Parathyroid adenoma (tissue), 2 donors: ENCODE measurements around the gene BARHL2.

Experiments used
- H2AFZ ChIP-seq: fragments of 300-600 bp; sonication (generic); one replicate; pipeline ENCODE4 v1.7.0; 2017; ENCODE audit warnings: antibody characterized with exemption, mild to moderate bottlenecking
- H3K27ac ChIP-seq: fragments of 300-600 bp; sonication (generic); one replicate; pipeline ENCODE4 v1.7.0; 2017
- H3K27me3 ChIP-seq: fragments of 300-600 bp; sonication (generic); one replicate; pipeline ENCODE4 v1.7.0; 2017; ENCODE audit warnings: low read length; ENCODE audit not compliant: control insufficient read depth, insufficient read depth
- H3K36me3 ChIP-seq: fragments of 300-600 bp; sonication (generic); one replicate; pipeline ENCODE4 v1.7.0; 2017; ENCODE audit warnings: low read length; ENCODE audit not compliant: control insufficient read depth, insufficient read depth
- H3K4me1 ChIP-seq: fragments of 300-600 bp; sonication (generic); one replicate; pipeline ENCODE4 v1.7.0; 2017; ENCODE audit warnings: control low read depth
- H3K4me2 ChIP-seq: fragments of 300-600 bp; sonication (generic); one replicate; pipeline ENCODE4 v1.7.0; 2017; ENCODE audit warnings: low read length
- H3K4me3 ChIP-seq: fragments of 300-600 bp; sonication (generic); one replicate; pipeline ENCODE4 v1.7.0; 2017; ENCODE audit warnings: low read depth, low read length
- H3K79me2 ChIP-seq: fragments of 300-600 bp; sonication (generic); one replicate; pipeline ENCODE4 v1.7.0; 2017; ENCODE audit warnings: control low read depth
- H3K9ac ChIP-seq: fragments of 300-600 bp; sonication (generic); one replicate; pipeline ENCODE4 v1.7.0; 2017; ENCODE audit warnings: mild to moderate bottlenecking
- H3K9me3 ChIP-seq: fragments of 300-600 bp; sonication (generic); one replicate; pipeline ENCODE4 v1.7.0; 2017; ENCODE audit warnings: low read length; ENCODE audit not compliant: control insufficient read depth
- TF ChIP-seq, protein P1 (sequence below): fragments of 300-600 bp; sonication (generic); IDR thresholded peaks from one replicate; pipeline ENCODE4 v1.7.0; 2017; ENCODE audit warnings: antibody characterized with exemption, mild to moderate bottlenecking
- donor health status: primary hyperparathyroidism.

Gene BARHL2

DNA sequence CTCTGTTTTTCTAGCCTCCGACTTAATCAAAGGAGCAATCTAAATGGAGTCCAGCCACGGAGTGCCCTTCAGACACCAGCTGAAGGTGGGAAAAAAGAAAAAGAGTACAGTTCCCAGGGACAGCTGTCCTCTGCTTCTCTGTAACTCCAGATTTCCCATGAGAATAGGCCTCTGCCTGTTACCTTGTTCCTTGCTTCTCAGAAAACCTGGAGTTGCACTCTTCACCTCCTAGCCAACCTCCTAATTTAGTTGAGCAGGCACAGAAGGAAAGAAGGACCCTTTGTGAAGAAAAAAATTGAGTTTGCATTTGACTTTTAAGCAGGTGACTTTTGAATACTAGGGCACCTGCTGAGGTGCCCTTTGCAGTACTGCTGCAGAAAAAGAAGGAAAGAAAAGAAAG lies 8.3 kb downstream of the BARHL2 start:
- Histone ChIP-seq H3K9ac (no peak overlapping the region), H3K4me1 (no peaks in the 10 kb centered on the region), H3K27ac (no peak overlapping the region), H3K27me3 (peaks cover 13% of the 10 kb centered on the region), H3K9me3 (no peaks in the 10 kb centered on the region), H2AFZ (no peak overlapping the region), H3K4me2 (no peak overlapping the region), H3K36me3 (no peaks in the 10 kb centered on the region), H3K4me3 (no peak overlapping the region), H3K79me2 (no peaks in the 10 kb centered on the region)
- TF ChIP-seq, protein P1, sequence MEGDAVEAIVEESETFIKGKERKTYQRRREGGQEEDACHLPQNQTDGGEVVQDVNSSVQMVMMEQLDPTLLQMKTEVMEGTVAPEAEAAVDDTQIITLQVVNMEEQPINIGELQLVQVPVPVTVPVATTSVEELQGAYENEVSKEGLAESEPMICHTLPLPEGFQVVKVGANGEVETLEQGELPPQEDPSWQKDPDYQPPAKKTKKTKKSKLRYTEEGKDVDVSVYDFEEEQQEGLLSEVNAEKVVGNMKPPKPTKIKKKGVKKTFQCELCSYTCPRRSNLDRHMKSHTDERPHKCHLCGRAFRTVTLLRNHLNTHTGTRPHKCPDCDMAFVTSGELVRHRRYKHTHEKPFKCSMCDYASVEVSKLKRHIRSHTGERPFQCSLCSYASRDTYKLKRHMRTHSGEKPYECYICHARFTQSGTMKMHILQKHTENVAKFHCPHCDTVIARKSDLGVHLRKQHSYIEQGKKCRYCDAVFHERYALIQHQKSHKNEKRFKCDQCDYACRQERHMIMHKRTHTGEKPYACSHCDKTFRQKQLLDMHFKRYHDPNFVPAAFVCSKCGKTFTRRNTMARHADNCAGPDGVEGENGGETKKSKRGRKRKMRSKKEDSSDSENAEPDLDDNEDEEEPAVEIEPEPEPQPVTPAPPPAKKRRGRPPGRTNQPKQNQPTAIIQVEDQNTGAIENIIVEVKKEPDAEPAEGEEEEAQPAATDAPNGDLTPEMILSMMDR: no peak

DNA sequence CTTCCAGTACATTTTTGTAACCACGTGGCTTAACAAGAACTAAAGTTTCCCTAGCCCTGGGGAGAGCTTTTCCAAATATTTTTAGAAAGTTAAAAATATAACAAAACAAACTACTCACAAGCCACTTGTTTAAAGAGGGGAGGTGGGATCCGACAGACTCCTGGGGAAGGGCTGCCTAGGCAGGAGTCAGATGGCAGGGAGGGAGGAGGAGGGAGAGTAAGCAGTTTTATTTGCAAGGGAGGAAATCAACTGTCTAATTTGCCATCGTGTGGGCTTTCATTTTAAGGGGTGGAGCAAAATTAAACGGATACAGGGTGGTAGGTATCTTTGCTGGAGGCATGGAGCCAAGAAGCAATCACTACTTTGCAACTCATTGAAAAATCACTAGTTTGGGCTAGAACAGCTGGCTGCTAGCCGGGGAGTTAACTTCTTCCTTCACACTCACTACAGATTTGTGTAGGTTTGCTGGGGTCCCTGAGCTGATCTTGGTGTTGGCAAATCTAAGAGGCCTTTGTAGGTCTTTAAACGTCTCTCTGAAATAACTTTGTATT lies 8.8 kb downstream of the BARHL2 start:
- Histone ChIP-seq H3K4me3 (no peak overlapping the region), H3K9me3 (no peaks in the 10 kb centered on the region), H3K79me2 (no peaks in the 10 kb centered on the region), H3K27me3 (peaks cover 13% of the 10 kb centered on the region), H2AFZ (no peak overlapping the region), H3K36me3 (no peaks in the 10 kb centered on the region), H3K27ac (no peak overlapping the region), H3K9ac (no peak overlapping the region), H3K4me1 (no peaks in the 10 kb centered on the region), H3K4me2 (no peak overlapping the region)
- TF ChIP-seq, protein P1: no peak

DNA sequence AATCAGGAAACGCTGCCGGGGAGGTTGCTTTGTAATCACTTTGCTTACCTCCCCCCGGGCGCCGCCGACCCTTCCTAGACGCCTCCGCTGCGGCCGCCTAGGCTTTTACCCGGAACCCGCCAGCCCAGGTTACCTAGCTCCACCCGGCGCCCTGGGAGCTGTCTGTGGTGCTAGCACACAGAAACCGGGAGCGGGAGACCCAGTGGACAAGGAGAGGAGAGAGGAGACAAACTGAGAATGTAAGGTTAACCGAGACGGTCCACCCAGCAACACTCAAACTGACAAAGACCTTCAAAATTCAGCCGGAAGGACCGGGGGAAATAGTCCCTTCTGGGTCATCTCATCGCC lies 9.8 kb downstream of the BARHL2 start:
- H3K9me3 ChIP-seq: no peaks in the 10 kb centered on the region
- no peak overlapping the region for H3K9ac ChIP-seq
- H3K27ac ChIP-seq: no peak overlapping the region
- H3K4me1 ChIP-seq: no peaks in the 10 kb centered on the region
- peaks cover 9% of the 10 kb centered on the region for H3K27me3 ChIP-seq
- TF ChIP-seq, protein P1: no peak
- H2AFZ ChIP-seq: no peak overlapping the region
- no peaks in the 10 kb centered on the region for H3K36me3 ChIP-seq
- H3K4me2 ChIP-seq: peak overlapping the region; percentile 74
- no peaks in the 10 kb centered on the region for H3K79me2 ChIP-seq
- peak overlapping the region; percentile 51 for H3K4me3 ChIP-seq

DNA sequence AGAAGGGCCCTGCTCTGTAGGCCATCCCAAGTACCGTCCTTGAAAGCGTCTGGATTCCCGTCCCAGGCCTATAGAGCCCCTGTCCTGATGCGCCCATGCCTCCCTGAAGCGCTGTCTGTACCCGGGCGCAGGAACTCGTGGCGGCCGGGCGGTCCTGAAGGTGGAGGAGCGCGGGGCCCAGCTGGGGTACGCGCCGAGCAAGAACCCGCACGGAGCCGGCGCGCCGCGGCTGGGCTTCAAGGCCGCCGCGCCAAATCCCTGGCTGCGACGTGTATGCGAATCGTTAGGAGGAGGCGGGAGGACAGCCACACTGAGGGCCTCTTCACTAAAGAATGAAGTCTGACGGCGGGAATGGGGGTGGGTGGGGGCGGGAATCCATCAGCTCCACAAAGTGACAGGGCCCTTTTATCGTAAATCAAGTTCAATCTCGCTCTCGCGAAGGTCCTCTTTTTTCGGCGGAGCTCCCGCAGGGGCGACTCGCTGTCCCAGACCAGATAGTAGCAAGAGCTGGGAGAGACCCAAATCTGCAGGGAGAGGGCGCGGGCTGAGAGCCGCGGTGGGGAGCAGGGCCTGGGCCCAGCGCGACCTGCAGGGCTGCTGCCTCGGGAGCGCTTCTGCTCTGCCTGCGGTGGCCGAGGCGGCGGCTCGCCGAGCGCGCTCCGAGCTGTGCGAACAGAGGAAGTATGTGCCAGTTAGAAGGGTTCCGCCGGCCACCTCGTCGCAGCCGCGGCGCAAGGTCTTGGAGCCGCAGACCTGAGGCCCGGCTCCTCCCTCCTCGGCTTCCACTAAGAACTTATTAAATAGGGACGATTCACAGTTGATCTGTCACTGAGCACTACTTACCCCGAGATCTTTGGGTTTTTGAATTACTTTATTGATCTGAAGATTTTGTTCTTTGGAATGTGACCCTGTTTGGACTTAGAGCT lies 10.4 kb downstream of the BARHL2 start:
- Histone ChIP-seq H2AFZ (peak overlapping the region; percentile 36), H3K4me2 (peak overlapping the region; percentile 74), H3K4me1 (no peaks in the 10 kb centered on the region), H3K9me3 (no peaks in the 10 kb centered on the region), H3K9ac (no peak overlapping the region), H3K79me2 (no peaks in the 10 kb centered on the region), H3K27ac (no peak overlapping the region), H3K4me3 (peak overlapping the region; percentile 51), H3K27me3 (peaks cover 9% of the 10 kb centered on the region), H3K36me3 (no peaks in the 10 kb centered on the region)
- TF ChIP-seq, protein P1: no peak
